Fibroblast of lung (primary cell): ENCODE data around the gene CTRL. TPM values are rescaled to one million over a fixed set of nuclear protein-coding genes. Genes with fewer than 3 reads are reported as not detected.

ENCODE experiments used
- DNase-seq, 2 donors: peaks; one replicate each; pipeline versions ENCODE4 v3.0.0 to v3.0.0-alpha.2; 2010; ENCODE audit warnings: low read depth in 2 of 2
- H2AFZ ChIP-seq: 2 replicates; pipeline ENCODE4 v1.5.1; 2012; ENCODE audit warnings: low read length, control low read depth, inconsistent platforms
- H3K27ac ChIP-seq: 2 replicates; pipeline ENCODE4 v1.5.1; 2011; ENCODE audit warnings: low read length, control low read depth; ENCODE audit not compliant: insufficient read depth
- H3K27me3 ChIP-seq: 2 replicates; pipeline ENCODE4 v1.5.1; 2011; ENCODE audit warnings: mild to moderate bottlenecking, low read length; ENCODE audit not compliant: control insufficient read depth, insufficient read depth
- H3K36me3 ChIP-seq: 2 replicates; pipeline ENCODE4 v1.5.1; 2011; ENCODE audit warnings: low read length; ENCODE audit not compliant: control insufficient read depth, insufficient read depth
- H3K4me1 ChIP-seq: 2 replicates; pipeline ENCODE4 v1.5.1; 2011; ENCODE audit warnings: low read length; ENCODE audit not compliant: control insufficient read depth, insufficient read depth; ENCODE audit errors: extremely low read depth
- H3K4me2 ChIP-seq: 2 replicates; pipeline ENCODE4 v1.5.1; 2011; ENCODE audit warnings: low read length, control low read depth; ENCODE audit not compliant: insufficient read depth; ENCODE audit errors: extremely low read depth
- H3K4me3 ChIP-seq, 4 experiments: fragments of 200-600 bp in 1 of 4; sonication (generic) in 1 of 4; replicated peaks in 1 of 4; 2 replicates each; pipeline ENCODE4 v1.5.1; 2011 to 2016; ENCODE audit warnings: low read length in 4 of 4, low read depth in 3 of 4, mild to moderate bottlenecking in 3 of 4, control low read depth in 2 of 4, inconsistent platforms in 1 of 4, mixed read lengths in 1 of 4; ENCODE audit not compliant: insufficient read depth in 1 of 4; ENCODE audit errors: control extremely low read depth in 1 of 4
- H3K79me2 ChIP-seq: 2 replicates; pipeline ENCODE4 v1.5.1; 2012; ENCODE audit warnings: mild to moderate bottlenecking, low read length, inconsistent platforms; ENCODE audit not compliant: control insufficient read depth, insufficient read depth
- H3K9ac ChIP-seq: 2 replicates; pipeline ENCODE4 v1.5.1; 2011; ENCODE audit warnings: mild to moderate bottlenecking, low read length, control low read depth; ENCODE audit not compliant: insufficient read depth
- H3K9me3 ChIP-seq: 2 replicates; pipeline ENCODE4 v1.5.1; 2012; ENCODE audit warnings: low read depth, low read length; ENCODE audit not compliant: control insufficient read depth, insufficient read depth
- H4K20me1 ChIP-seq: 2 replicates; pipeline ENCODE4 v1.5.1; 2011; ENCODE audit warnings: low read length; ENCODE audit not compliant: control insufficient read depth, insufficient read depth; ENCODE audit errors: extremely low read depth
- CTCF ChIP-seq, 2 donors: IDR thresholded peaks in 1 of 2; conservative IDR thresholded peaks in 1 of 2; 1 replicate in 1 of 2; 2 replicates in 1 of 2; pipeline ENCODE4 v1.5.1; 2011 to 2012; ENCODE audit warnings: low read length in 2 of 2, control low read depth in 1 of 2, inconsistent platforms in 1 of 2, low read depth in 1 of 2, mild to moderate bottlenecking in 1 of 2
- EZH2 ChIP-seq: IDR thresholded peaks from 2 replicates; pipeline ENCODE4 v1.5.1; 2012; ENCODE audit warnings: low read length, control low read depth, mild to moderate bottlenecking; ENCODE audit errors: missing control alignments
- polyA plus RNA-seq, 2 donors: library from polyadenylated mRNA; depleted of rRNA in 1 of 2; stranded (reverse) in 1 of 2; unstranded in 1 of 2; fragments of >200 nt; gene quantifications; 2 replicates each; pipeline ENCODE4 v1.2.1, GENCODE V29; 2011 to 2012; ENCODE audit warnings: missing spikeins in 1 of 2
- total RNA-seq: library from RNA; depleted of rRNA; stranded (reverse); fragments of >200 nt; gene quantifications from 2 replicates; pipeline ENCODE4 v1.2.1, GENCODE V29; 2014

CTRL gene
- total and polyA plus RNA-seq, 2 donors (not counting 1 experiment from before 2014, with no cell fraction given) = 0.14 to 0.33 TPM

GRCh38 chr16:67928561-67929364, 2.9 kb downstream of the CTRL start:
- H3K9me3 ChIP-seq = no peaks in the 10 kb centered on the region
- DNase-seq = peak; percentile 22 to 58
- H3K79me2 ChIP-seq = no peaks in the 10 kb centered on the region
- H2AFZ ChIP-seq = no peak overlapping the region
- no peaks in the 10 kb centered on the region for H4K20me1 ChIP-seq
- H3K4me2 ChIP-seq = no peak overlapping the region
- no peak for TF ChIP-seq EZH2
- TF ChIP-seq CTCF (conservative IDR thresholded peaks at IDR 0.05 in 1 of 2, IDR thresholded peaks at IDR 0.05 in 1 of 2; ENCODE audit: low read depth in 1 of 2, low read length in 2 of 2) = peak; percentile 75 to 92
- peaks cover 14% of the 10 kb centered on the region for H3K36me3 ChIP-seq
- no peaks in the 10 kb centered on the region for H3K27me3 ChIP-seq
- H3K4me1 ChIP-seq = no peaks in the 10 kb centered on the region
- no peak overlapping the region for H3K9ac ChIP-seq
- H3K4me3 ChIP-seq = no peak overlapping the region
- no peak overlapping the region for H3K27ac ChIP-seq

- H2AFZ ChIP-seq = no peak overlapping the region
- H3K4me3 ChIP-seq = no peak overlapping the region
- TF ChIP-seq EZH2 (no peak), CTCF (conservative IDR thresholded peaks at IDR 0.05 in 1 of 2, IDR thresholded peaks at IDR 0.05 in 1 of 2; ENCODE audit: low read depth in 1 of 2, low read length in 2 of 2) (no peak)
These were observed 3.5 kb downstream of the CTRL start for GRCh38 chr16:67928147-67928546.

GRCh38 chr16:67927131-67927941, 4.3 kb downstream of the CTRL start:
- no peaks in the 10 kb centered on the region for H4K20me1 ChIP-seq

More at GRCh38 chr16:67928147-67928546, 3.5 kb downstream of the CTRL start:
- no peaks in the 10 kb centered on the region for H3K79me2 ChIP-seq
- H3K27me3 ChIP-seq = no peaks in the 10 kb centered on the region
- H3K27ac ChIP-seq = no peak overlapping the region
- no peak overlapping the region for H3K4me2 ChIP-seq
- no peak for DNase-seq
- H3K9me3 ChIP-seq = no peaks in the 10 kb centered on the region
- no peaks in the 10 kb centered on the region for H4K20me1 ChIP-seq
- peaks cover 14% of the 10 kb centered on the region for H3K36me3 ChIP-seq
- no peaks in the 10 kb centered on the region for H3K4me1 ChIP-seq
- H3K9ac ChIP-seq = no peak overlapping the region

More at GRCh38 chr16:67927131-67927941, 4.3 kb downstream of the CTRL start:
- Histone ChIP-seq H3K27ac (no peak overlapping the region), H3K36me3 (peaks cover 13% of the 10 kb centered on the region), H2AFZ (no peak overlapping the region), H3K4me3 (no peak overlapping the region), H3K79me2 (no peaks in the 10 kb centered on the region), H3K9me3 (no peaks in the 10 kb centered on the region), H3K4me2 (no peak overlapping the region), H3K9ac (no peak overlapping the region), H3K4me1 (no peaks in the 10 kb centered on the region), H3K27me3 (no peaks in the 10 kb centered on the region)
- TF ChIP-seq EZH2 = no peak
- DNase-seq = no peak
